H7 (cell line): ENCODE results near the gene AKR1E2. TPM values are rescaled to one million over a fixed set of nuclear protein-coding genes. Genes with fewer than 3 reads are reported as not detected.

Experiments used
- DNase-seq: peaks from one replicate; pipeline ENCODE4 v3.0.0; 2012
- H3K27me3 ChIP-seq: 2 replicates; pipeline ENCODE4 v1.6.0; 2011; ENCODE audit warnings: mild to moderate bottlenecking, low read length; ENCODE audit not compliant: control insufficient read depth, insufficient read depth
- H3K36me3 ChIP-seq: replicated peaks from 2 replicates; pipeline ENCODE4 v1.5.1; 2011; ENCODE audit warnings: low read length; ENCODE audit not compliant: control insufficient read depth, insufficient read depth
- H3K4me3 ChIP-seq: 2 replicates; pipeline ENCODE4 v1.5.1; 2011; ENCODE audit warnings: low read depth, mild to moderate bottlenecking, control low read depth, low read length, moderate library complexity; ENCODE audit not compliant: insufficient read depth
- total RNA-seq: library from RNA; depleted of rRNA; stranded (reverse); fragments of >200 nt; shearing (Covaris generic); gene quantifications from 2 replicates; pipeline ENCODE4 v1.2.3, GENCODE V29; 2014

AKR1E2 gene
- total RNA-seq, 1 experiment from 2014 or later = 4.5 TPM

DNA sequence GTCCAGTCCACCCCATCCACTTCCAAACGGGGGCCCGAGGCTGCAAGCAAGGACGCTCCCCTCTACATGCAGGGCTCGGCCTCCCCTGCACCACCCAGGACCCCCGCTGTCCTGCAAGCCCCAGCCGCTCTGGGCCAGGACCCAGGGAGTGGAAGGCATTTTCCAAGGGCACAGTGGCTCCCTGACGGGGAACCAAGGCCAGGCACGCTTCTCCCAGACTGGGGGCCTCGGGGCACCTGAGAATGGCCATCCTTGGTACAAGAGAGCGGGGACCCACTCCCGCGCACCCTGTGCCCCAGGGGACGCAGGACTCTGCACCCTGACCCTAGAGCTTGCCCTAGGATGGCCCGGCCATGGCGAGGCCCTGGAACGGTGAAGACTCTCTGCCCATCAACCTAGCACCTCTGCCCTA, 545 bp upstream of the AKR1E2 start:
- DNase-seq = no peak
- H3K4me3 ChIP-seq = no peak overlapping the region
- H3K27me3 ChIP-seq = peaks cover 13% of the 10 kb centered on the region
- no peaks in the 10 kb centered on the region for H3K36me3 ChIP-seq

GRCh38 chr10:4826792-4827324, 851 bp downstream of the AKR1E2 start:
- no peak for DNase-seq
- H3K27me3 ChIP-seq = peaks cover 13% of the 10 kb centered on the region
- H3K36me3 ChIP-seq = no peaks in the 10 kb centered on the region
- H3K4me3 ChIP-seq = peak overlapping the region; percentile 51

DNA sequence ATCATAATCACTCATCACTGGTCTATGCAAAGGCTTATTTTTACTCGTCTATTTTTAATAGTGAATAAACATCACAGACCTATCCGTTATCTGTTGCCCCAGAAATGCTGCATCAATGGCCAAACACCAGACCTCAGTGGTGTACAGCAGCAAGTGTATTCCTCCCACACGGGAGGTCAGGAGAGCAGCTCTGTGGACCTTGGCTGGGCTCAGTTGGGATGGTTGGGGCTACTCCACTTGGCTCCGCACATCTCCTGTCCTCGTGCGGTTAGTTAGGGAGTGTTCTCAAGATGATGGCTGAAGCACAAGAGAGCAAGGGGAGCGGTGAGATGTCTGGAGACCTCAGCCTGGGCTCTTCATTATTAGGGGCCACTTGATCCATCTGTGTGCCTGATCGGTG, 2.0 kb downstream of the AKR1E2 start:
- H3K4me3 ChIP-seq = no peak overlapping the region
- H3K36me3 ChIP-seq = no peaks in the 10 kb centered on the region
- H3K27me3 ChIP-seq = peaks cover 13% of the 10 kb centered on the region
- no peak for DNase-seq

GRCh38 chr10:4830551-4830950, 4.5 kb downstream of the AKR1E2 start:
- DNase-seq = no peak
- H3K27me3 ChIP-seq = peaks cover 9% of the 10 kb centered on the region
- no peak overlapping the region for H3K4me3 ChIP-seq
- H3K36me3 ChIP-seq = no peaks in the 10 kb centered on the region

DNA sequence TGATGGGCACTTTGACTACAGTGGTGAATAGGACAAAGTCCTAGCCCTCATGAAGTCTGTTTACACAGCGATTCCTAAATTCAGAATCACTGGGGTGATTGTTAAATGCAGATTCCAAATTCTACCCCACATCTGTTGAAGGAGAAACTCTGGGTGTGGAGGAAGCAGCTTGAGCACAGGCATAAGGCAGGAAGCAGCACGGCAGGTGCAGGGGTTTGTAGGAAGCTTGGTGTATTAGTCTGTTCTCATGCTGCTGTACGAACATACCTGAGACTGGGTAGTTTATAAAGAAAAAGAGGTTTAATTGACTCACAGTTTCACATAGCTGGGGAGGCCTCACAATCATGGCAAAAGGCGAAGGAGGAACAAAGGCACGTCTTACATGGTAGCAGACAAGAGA, 5.1 kb downstream of the AKR1E2 start:
- no peaks in the 10 kb centered on the region for H3K36me3 ChIP-seq
- H3K4me3 ChIP-seq = no peak overlapping the region
- peaks cover 4% of the 10 kb centered on the region; the same call in 1 of the 2 replicates for H3K27me3 ChIP-seq
- no peak for DNase-seq

DNA sequence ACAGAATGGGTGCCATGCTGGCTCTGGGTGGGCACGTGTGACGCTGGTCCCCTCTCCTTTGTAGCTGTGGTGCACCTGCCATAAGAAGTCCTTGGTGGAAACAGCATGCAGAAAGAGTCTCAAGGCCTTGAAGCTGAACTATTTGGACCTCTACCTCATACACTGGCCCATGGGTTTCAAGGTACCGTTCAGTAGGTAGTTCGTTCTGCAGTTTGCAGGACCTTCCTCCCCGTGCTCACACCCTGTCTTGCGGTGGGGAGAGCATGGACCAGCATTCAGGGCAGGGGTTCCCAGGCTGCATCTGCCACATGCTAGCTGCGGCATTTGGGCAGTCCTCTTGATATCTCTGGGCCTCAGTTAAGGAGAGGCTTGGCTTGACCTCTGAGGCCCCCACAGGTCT, 7.3 kb downstream of the AKR1E2 start:
- no peaks in the 10 kb centered on the region; the same call in 1 of the 2 replicates for H3K36me3 ChIP-seq
- no peak for DNase-seq
- no peaks in the 10 kb centered on the region for H3K27me3 ChIP-seq
- no peak overlapping the region for H3K4me3 ChIP-seq

- Histone ChIP-seq H3K27me3 (no peaks in the 10 kb centered on the region), H3K36me3 (no peaks in the 10 kb centered on the region; the same call in 1 of the 2 replicates), H3K4me3 (no peak overlapping the region)
- DNase-seq = no peak
Observed at GRCh38 chr10:4834898-4835405, 8.9 kb downstream of the AKR1E2 start.

DNA sequence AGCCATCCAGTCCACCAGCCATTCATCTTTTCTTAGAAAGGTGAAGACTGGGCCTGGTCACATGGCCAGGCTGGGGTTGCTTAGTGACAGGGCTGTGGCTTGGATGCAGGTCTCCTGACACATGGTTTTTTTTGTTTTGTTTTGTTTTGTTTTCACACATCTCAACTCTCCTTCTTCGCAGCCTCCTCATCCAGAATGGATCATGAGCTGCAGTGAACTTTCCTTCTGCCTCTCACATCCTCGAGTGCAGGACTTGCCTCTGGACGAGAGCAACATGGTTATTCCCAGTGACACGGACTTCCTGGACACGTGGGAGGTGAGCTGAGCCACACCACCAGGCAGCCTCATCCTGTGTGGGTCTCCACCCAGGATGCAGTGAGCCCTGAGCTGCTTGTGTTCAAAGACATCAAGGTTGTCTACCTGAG, 9.5 kb downstream of the AKR1E2 start:
- no peak overlapping the region for H3K4me3 ChIP-seq
- no peaks in the 10 kb centered on the region; the same call in 1 of the 2 replicates for H3K36me3 ChIP-seq
- no peak for DNase-seq
- H3K27me3 ChIP-seq = no peaks in the 10 kb centered on the region

- H3K27me3 ChIP-seq = no peaks in the 10 kb centered on the region
- H3K4me3 ChIP-seq = no peak overlapping the region
- no peaks in the 10 kb centered on the region; the same call in 1 of the 2 replicates for H3K36me3 ChIP-seq
- no peak for DNase-seq
Observed at GRCh38 chr10:4836416-4836969, 10.5 kb downstream of the AKR1E2 start.

GRCh38 chr10:4837551-4837950, 11.5 kb downstream of the AKR1E2 start:
- no peaks in the 10 kb centered on the region for H3K27me3 ChIP-seq
- H3K4me3 ChIP-seq = no peak overlapping the region
- no peaks in the 10 kb centered on the region; the same call in 1 of the 2 replicates for H3K36me3 ChIP-seq
- no peak for DNase-seq

DNA sequence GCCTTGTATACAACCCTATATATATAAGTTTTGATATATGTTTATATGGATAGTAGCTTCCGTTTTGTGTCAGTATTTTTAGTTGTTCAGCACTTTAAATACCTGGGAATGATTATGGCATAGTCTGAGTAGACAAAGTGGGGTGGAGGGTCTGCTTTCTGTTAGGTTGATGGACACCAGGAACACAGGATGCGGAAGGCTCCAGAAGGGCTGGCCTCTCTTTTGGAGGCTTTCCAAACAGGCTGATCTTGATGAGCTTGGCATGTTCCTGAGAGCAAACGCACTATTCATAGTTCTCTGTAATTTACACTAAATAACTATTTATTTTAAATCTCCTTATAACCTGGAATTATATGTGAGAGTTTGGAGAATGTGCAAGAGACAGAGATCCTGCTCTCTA, 12.7 kb downstream of the AKR1E2 start:
- no peak for DNase-seq
- Histone ChIP-seq H3K36me3 (no peaks in the 10 kb centered on the region; the same call in 1 of the 2 replicates), H3K4me3 (no peak overlapping the region), H3K27me3 (no peaks in the 10 kb centered on the region)

DNA sequence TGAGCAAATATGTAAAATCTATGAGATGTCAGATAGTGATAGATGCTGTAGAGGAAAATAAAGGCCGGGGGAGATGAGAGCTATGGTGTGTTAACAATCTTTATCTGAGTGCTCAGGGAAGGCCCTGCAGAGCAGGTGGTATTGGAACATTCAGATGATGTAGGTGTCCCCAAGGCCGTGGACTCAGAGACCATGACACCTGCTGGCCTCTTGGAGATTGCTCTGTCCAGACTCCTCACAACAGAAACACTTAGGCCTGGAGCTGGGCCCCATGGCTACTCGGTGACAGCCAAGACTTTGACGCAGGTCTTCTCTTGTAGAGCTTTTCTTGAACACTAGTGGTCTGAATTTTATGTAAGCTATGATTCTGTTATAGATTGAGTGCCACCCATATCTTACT, 13.3 kb downstream of the AKR1E2 start:
- Histone ChIP-seq H3K27me3 (no peaks in the 10 kb centered on the region), H3K36me3 (no peaks in the 10 kb centered on the region; the same call in 1 of the 2 replicates), H3K4me3 (no peak overlapping the region)
- DNase-seq = no peak

DNA sequence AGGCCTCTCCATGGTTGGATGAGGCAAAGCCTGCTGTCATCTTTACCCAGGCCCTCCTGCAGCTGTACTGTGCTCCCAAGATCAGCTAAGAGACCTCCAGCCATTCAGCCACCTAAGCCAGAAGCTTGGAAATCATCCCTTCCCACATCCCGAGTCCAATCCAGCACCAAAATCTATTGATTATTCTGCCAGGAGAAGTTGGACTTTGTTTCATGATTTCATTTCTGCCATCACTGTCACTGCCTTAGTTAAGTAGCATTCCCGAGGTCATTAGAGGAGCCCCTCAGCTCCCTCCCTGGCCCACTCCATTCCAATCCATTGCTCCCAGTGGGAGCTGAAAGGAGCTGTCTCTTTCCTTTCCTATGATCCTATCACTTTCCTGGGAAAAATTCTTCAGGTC, 14.1 kb downstream of the AKR1E2 start:
- H3K36me3 ChIP-seq = no peaks in the 10 kb centered on the region; the same call in 1 of the 2 replicates
- DNase-seq = no peak
- H3K4me3 ChIP-seq = no peak overlapping the region
- no peaks in the 10 kb centered on the region for H3K27me3 ChIP-seq

GRCh38 chr10:4843525-4844180, 17.6 kb downstream of the AKR1E2 start:
- H3K27me3 ChIP-seq = no peaks in the 10 kb centered on the region
- no peak overlapping the region for H3K4me3 ChIP-seq
- H3K36me3 ChIP-seq = no peaks in the 10 kb centered on the region
- no peak for DNase-seq

DNA sequence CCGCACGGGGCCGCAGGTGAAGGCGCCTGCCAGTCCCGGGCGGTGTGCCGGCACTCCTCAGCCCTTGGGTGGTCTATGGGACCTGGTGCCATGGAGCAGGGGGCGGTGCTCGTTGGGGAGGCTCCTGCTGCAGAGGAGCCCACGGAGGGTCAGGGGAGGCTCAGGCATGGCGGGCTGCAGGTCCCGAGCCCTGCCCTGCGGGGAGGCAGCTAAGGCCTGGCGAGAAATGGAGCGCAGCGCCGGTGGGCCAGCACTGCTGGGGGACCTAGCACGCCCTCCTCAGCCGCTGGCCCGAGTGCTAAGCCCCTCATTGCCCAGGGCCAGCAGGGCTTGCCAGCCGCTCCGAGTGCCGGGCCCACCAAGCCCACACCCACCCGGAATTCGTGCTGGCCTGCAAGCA, 18.9 kb downstream of the AKR1E2 start:
- no peaks in the 10 kb centered on the region for H3K27me3 ChIP-seq
- DNase-seq = no peak
- H3K36me3 ChIP-seq = no peaks in the 10 kb centered on the region
- no peak overlapping the region for H3K4me3 ChIP-seq
